Epithelial cell of proximal tubule (primary cell): Measurements from ENCODE around the gene AADACL4. TPM values are rescaled to one million over a fixed set of nuclear protein-coding genes. Genes with fewer than 3 reads are reported as not detected.

ENCODE experiments used
- DNase-seq: peaks from one replicate; pipeline ENCODE4 v3.0.0-alpha.2; 2011; ENCODE audit warnings: low read depth
- H3K4me3 ChIP-seq: 2 replicates; pipeline ENCODE4 v1.5.1; 2011; ENCODE audit warnings: low read depth, mild to moderate bottlenecking, low read length
- CTCF ChIP-seq: conservative IDR thresholded peaks from 2 replicates; pipeline ENCODE4 v1.5.1; 2012; ENCODE audit warnings: low read depth, mild to moderate bottlenecking, low read length
- total RNA-seq: library from RNA; depleted of rRNA; stranded (reverse); fragments of >200 nt; gene quantifications from 2 replicates; pipeline ENCODE4 v1.2.3, GENCODE V29; 2015

AADACL4 gene
- total RNA-seq, 1 donor from 2014 or later: not detected

- no peak for DNase-seq
- TF ChIP-seq CTCF: no peak
- no peak within 1 kb of the TSS for H3K4me3 ChIP-seq
These were observed 72.1 kb downstream of the AADACL4 start, which contains the start of gene AADACL3 for GRCh38 chr1:12715896-12716437. Gene AADACL3 (plus strand): TSS chr1:12716110. CDS start chr1:12716177, 67 bp downstream.

Other genes starting within 250 kb of the AADACL4 start
- 52.7 and 60.5 TPM in 2 replicates for gene DHRS3, start 25.9 kb upstream of the AADACL4 start, total RNA-seq
- not detected in 2 replicates for gene AADACL3, start 72.0 kb downstream of the AADACL4 start, total RNA-seq
- gene CFAP107, start 102.1 kb downstream of the AADACL4 start, total RNA-seq: not detected in 2 replicates
- not detected in 2 replicates for gene PRAMEF12, start 129.7 kb downstream of the AADACL4 start, total RNA-seq
- gene PRAMEF1, start 147.3 kb downstream of the AADACL4 start, total RNA-seq: not detected in 2 replicates
- not detected in 2 replicates for gene PRAMEF11, start 187.3 kb downstream of the AADACL4 start, total RNA-seq
- gene HNRNPCL1, start 204.6 kb downstream of the AADACL4 start, total RNA-seq: not detected in 2 replicates
- gene PRAMEF2, start 213.0 kb downstream of the AADACL4 start, total RNA-seq: not detected in 2 replicates
- gene PRAMEF4, start 242.1 kb downstream of the AADACL4 start, total RNA-seq: not detected in 2 replicates